DND-41 (cell line): ENCODE data around the gene ANKRD11.

Source experiments
- ATAC-seq: fragments of 200-7000 bp; cut with Tn5 transposase; 3 replicates; pipeline ENCODE4 v1.9.1; 2021; ENCODE audit warnings: low read depth; ENCODE audit not compliant: insufficient read depth
- DNase-seq: peaks from one replicate; pipeline ENCODE4 v3.0.0-alpha.2; 2020
- H2AFZ ChIP-seq: 2 replicates; pipeline ENCODE4 v1.6.0; 2012; ENCODE audit warnings: low read depth, low read length
- H3K27ac ChIP-seq: 2 replicates; pipeline ENCODE4 v1.5.1; 2012; ENCODE audit warnings: low read length, inconsistent platforms
- H3K27me3 ChIP-seq: fragments of 200-600 bp; sonication (generic); 2 replicates; pipeline ENCODE4 v1.6.0; 2012; ENCODE audit warnings: low read length, mild to moderate bottlenecking, inconsistent platforms; ENCODE audit not compliant: insufficient read depth, poor library complexity
- H3K36me3 ChIP-seq: 2 replicates; pipeline ENCODE4 v1.5.1; 2012; ENCODE audit warnings: low read length, inconsistent platforms; ENCODE audit not compliant: insufficient read depth
- H3K4me1 ChIP-seq: 2 replicates; pipeline ENCODE4 v1.5.1; 2012; ENCODE audit warnings: mild to moderate bottlenecking, low read length; ENCODE audit not compliant: insufficient read depth
- H3K4me2 ChIP-seq: 2 replicates; pipeline ENCODE4 v1.6.0; 2012; ENCODE audit warnings: mild to moderate bottlenecking, moderate library complexity, low read length, inconsistent platforms; ENCODE audit not compliant: insufficient read depth
- H3K4me3 ChIP-seq, 2 experiments: fragments of 200-600 bp in 1 of 2; shearing (Covaris generic) in 1 of 2; 2 replicates each; pipeline ENCODE4 v1.5.1; 2012 to 2016; ENCODE audit warnings: inconsistent platforms in 2 of 2, low read length in 2 of 2, mild to moderate bottlenecking in 2 of 2, low read depth in 1 of 2, moderate library complexity in 1 of 2
- H3K79me2 ChIP-seq: 2 replicates; pipeline ENCODE4 v1.6.0; 2012; ENCODE audit warnings: low read length, inconsistent platforms; ENCODE audit not compliant: insufficient read depth
- H3K9ac ChIP-seq: 2 replicates; pipeline ENCODE4 v1.6.0; 2012; ENCODE audit warnings: low read depth, mild to moderate bottlenecking, inconsistent platforms, low read length, moderate library complexity
- H3K9me3 ChIP-seq: 2 replicates; pipeline ENCODE4 v1.5.1; 2012; ENCODE audit warnings: low read length, moderate library complexity, mild to moderate bottlenecking, inconsistent platforms; ENCODE audit not compliant: insufficient read depth, severe bottlenecking
- H4K20me1 ChIP-seq: 2 replicates; pipeline ENCODE4 v1.6.0; 2012; ENCODE audit warnings: low read length; ENCODE audit not compliant: insufficient read depth
- EZH2 ChIP-seq: IDR thresholded peaks from 3 replicates; pipeline ENCODE4 v1.6.1; 2012; ENCODE audit warnings: borderline replicate concordance, low read depth, mild to moderate bottlenecking, moderate library complexity, low read length, inconsistent platforms; ENCODE audit not compliant: severe bottlenecking
- TF ChIP-seq, protein P1 (sequence below): IDR thresholded peaks from 2 replicates; pipeline ENCODE4 v1.5.1; 2012; ENCODE audit warnings: borderline replicate concordance, low read length, moderate library complexity, mild to moderate bottlenecking; ENCODE audit not compliant: poor library complexity, severe bottlenecking; ENCODE audit errors: extremely low read depth

Gene ANKRD11

DNA sequence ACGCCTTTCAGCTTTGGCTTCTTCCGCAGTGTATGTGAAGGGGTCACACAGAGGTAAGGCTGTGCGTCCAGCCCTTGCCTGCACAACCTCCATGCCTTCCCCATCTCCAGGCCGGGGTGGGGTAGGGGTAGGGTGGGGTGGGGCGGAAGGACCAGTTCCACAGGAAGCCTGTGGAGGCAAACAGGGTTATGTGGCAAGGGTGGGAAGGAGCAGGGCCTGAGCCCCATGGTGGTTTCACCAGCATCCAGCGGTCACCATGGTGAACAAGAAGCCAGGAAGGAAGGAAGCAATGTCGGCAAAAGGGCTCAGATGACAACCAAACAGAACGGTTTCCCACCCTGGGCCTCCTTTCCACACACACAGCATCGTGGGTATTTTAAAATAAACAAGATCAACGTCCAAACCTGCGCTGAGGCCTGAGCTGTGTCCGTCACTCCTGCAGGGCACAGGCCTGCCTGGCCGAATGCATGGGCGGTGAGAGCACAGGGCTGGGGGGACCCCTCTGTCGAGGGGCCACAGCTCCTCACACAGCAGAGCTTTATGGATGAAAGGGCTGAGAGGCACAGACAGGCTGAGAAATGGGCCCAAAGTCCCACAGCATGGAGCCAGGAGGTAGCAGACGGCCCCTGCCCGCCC, 192.3 kb downstream of the ANKRD11 start:
- DNase-seq = no peak
- Histone ChIP-seq H3K4me3 (no peak overlapping the region), H3K79me2 (peaks cover 98% of the 10 kb centered on the region)

DNA sequence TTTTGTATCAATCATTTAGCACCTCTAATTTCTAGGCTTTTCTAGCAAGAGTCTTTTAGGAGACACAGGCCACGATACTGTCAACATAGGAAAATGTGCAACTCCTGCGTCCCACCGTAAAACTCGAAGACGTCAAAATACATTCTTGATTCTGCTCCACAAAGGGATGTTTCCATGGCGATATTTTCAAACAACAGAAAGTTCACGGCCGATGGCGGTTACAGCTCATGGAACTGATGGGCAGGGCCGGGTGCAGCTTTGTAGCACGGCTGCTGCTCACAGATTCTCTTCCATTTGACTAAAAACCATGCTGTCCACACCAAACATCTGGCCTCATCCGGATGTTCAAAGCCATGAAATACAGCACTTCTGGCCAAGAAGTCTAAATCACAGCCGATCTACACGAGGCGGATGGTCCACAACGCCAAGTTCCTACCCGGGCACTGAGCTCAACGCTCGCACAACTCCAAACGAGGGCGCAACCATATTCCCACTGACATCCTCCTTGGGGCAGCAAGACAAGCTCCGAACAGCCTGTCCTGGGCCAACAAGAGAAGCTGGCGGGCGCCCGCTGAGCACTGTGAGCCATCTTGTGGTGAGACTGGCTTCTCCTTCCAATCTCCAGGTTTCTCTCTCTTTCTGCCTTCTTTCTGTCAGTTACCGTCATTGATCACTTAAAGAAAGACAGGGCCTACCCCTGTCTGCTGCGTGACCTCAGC, 193.0 kb downstream of the ANKRD11 start:
- DNase-seq (no peak), ATAC-seq (no peak)
- H3K9me3 ChIP-seq = no peaks in the 10 kb centered on the region
- H3K9ac ChIP-seq = no peak overlapping the region
- H2AFZ ChIP-seq = no peak overlapping the region
- no peaks in the 10 kb centered on the region for H3K4me1 ChIP-seq
- H3K79me2 ChIP-seq = peaks cover 98% of the 10 kb centered on the region
- H3K27me3 ChIP-seq = no peaks in the 10 kb centered on the region
- no peak overlapping the region for H3K4me2 ChIP-seq
- TF ChIP-seq, protein P1, sequence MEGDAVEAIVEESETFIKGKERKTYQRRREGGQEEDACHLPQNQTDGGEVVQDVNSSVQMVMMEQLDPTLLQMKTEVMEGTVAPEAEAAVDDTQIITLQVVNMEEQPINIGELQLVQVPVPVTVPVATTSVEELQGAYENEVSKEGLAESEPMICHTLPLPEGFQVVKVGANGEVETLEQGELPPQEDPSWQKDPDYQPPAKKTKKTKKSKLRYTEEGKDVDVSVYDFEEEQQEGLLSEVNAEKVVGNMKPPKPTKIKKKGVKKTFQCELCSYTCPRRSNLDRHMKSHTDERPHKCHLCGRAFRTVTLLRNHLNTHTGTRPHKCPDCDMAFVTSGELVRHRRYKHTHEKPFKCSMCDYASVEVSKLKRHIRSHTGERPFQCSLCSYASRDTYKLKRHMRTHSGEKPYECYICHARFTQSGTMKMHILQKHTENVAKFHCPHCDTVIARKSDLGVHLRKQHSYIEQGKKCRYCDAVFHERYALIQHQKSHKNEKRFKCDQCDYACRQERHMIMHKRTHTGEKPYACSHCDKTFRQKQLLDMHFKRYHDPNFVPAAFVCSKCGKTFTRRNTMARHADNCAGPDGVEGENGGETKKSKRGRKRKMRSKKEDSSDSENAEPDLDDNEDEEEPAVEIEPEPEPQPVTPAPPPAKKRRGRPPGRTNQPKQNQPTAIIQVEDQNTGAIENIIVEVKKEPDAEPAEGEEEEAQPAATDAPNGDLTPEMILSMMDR = no peak
- TF ChIP-seq EZH2 = no peak
- no peak overlapping the region for H3K4me3 ChIP-seq
- H3K27ac ChIP-seq = no peak overlapping the region
- peaks cover 98% of the 10 kb centered on the region for H4K20me1 ChIP-seq
- peaks cover 88% of the 10 kb centered on the region for H3K36me3 ChIP-seq

More for the DNA sequence above, 192.3 kb downstream of the ANKRD11 start:
- H3K9ac ChIP-seq = no peak overlapping the region
- no peaks in the 10 kb centered on the region for H3K27me3 ChIP-seq
- H2AFZ ChIP-seq = no peak overlapping the region
- H3K27ac ChIP-seq = 0 out of 2 replicates have a peak overlapping the region, but pooled peaks have one; percentile 46
- no peak overlapping the region for H3K4me2 ChIP-seq
- H3K4me1 ChIP-seq = no peaks in the 10 kb centered on the region
- peaks cover 98% of the 10 kb centered on the region for H4K20me1 ChIP-seq
- no peaks in the 10 kb centered on the region for H3K9me3 ChIP-seq
- TF ChIP-seq, protein P1 = no peak
- TF ChIP-seq EZH2 = no peak
- H3K36me3 ChIP-seq = peaks cover 88% of the 10 kb centered on the region
- ATAC-seq = no peak

DNA sequence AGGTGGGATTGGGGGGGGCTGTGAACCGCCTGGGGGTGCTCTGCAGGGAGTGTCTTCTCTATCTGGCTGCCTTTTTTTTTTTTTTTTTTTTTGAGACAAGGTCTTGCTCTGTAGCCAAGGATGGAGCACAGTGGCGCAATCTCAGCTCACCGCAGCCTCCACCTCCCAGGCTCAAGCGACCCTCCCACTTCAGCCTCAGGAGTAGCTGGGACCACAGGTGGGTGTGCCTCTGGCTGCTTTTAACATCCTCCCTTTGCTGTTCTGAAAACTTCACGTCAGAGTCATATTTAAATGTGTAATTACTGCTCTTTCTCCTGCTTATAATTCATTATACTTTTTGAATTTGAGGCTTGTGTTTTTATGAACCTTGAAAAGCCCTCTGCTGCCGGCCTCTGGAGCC, 194.4 kb downstream of the ANKRD11 start:
- H3K36me3 ChIP-seq = peaks cover 90% of the 10 kb centered on the region
- no peak overlapping the region for H3K27ac ChIP-seq
- H3K9me3 ChIP-seq = no peaks in the 10 kb centered on the region
- DNase-seq (peak; percentile 25), ATAC-seq (no peak)
- H3K9ac ChIP-seq = no peak overlapping the region
- TF ChIP-seq EZH2 = no peak
- TF ChIP-seq, protein P1 = no peak
- H3K4me1 ChIP-seq = no peaks in the 10 kb centered on the region
- no peak overlapping the region for H3K4me2 ChIP-seq
- no peaks in the 10 kb centered on the region for H3K27me3 ChIP-seq
- peaks cover 98% of the 10 kb centered on the region for H3K79me2 ChIP-seq
- no peak overlapping the region for H2AFZ ChIP-seq
- H3K4me3 ChIP-seq = no peak overlapping the region
- H4K20me1 ChIP-seq = peaks cover 98% of the 10 kb centered on the region
